ENCODE results near the gene NSG2.

DNA sequence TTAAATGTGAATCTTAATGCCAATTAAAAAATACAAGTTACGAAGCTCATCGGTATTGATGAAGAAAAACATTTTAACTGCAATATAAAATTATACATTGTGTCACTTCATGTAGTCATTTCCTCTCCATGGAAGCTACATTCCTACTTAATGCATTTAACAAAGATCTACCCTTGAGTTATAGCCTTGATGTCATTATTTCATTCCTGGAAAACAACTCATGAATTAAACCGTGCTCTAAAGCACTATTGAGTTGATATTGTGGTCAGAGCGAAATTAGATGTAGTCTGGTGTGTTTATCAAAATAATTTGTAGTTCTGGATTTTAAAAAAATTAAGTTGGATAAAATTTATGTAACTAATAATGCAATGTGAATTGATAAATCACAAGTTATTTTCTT, 45.4 kb upstream of the NSG2 start:
- TF ChIP-seq POLR2A (IDR thresholded peaks at IDR 0.05; ENCODE audit: low read length) (no peak), GATA1 (IDR thresholded peaks at IDR 0.05; ENCODE audit: low read depth, low read length) (no peak)

Measured in erythroblast (primary cell).